Measurements from ENCODE around the gene DENND2A.
"Not testable (repeated sequence)": the region's sequence is repeated elsewhere in the genome, so short reads cannot be mapped to it uniquely, and the experiment has no call there.

The DENND2A gene

GRCh38 chr7:140649556-140650205 lies 9.1 kb upstream of the DENND2A start:
- FAIRE-seq, result no peak
- no peak for DNase-seq (ENCODE audit: extremely low spot score, insufficient read length, low read depth)

GRCh38 chr7:140646931-140647647 lies 6.5 kb upstream of the DENND2A start:
- FAIRE-seq (peak; percentile 69), DNase-seq (ENCODE audit: extremely low spot score, insufficient read length, low read depth) (peak; percentile 35)

- FAIRE-seq (no peak), DNase-seq (ENCODE audit: extremely low spot score, insufficient read length, low read depth) (no peak)
Observed at GRCh38 chr7:140645166-140645900, 4.7 kb upstream of the DENND2A start.

- FAIRE-seq; DNase-seq (ENCODE audit: extremely low spot score, insufficient read length, low read depth): not testable (repeated sequence)
Observed at GRCh38 chr7:140644761-140645160, 4.1 kb upstream of the DENND2A start.

- FAIRE-seq (no peak), DNase-seq (ENCODE audit: extremely low spot score, insufficient read length, low read depth) (no peak)
Observed at GRCh38 chr7:140643416-140643815, 2.8 kb upstream of the DENND2A start.

GRCh38 chr7:140641524-140642195 lies 1.0 kb upstream of the DENND2A start:
- no peak for FAIRE-seq
- no peak for DNase-seq (ENCODE audit: extremely low spot score, insufficient read length, low read depth)

- FAIRE-seq (no peak), DNase-seq (ENCODE audit: extremely low spot score, insufficient read length, low read depth) (no peak)
Observed at GRCh38 chr7:140640060-140640637, 464 bp downstream of the DENND2A start.

- no peak for DNase-seq (ENCODE audit: extremely low spot score, insufficient read length, low read depth)
- FAIRE-seq, result no peak
Observed at GRCh38 chr7:140639366-140640053, 1.1 kb downstream of the DENND2A start.

GRCh38 chr7:140638173-140638791 lies 2.3 kb downstream of the DENND2A start:
- no peak for DNase-seq (ENCODE audit: extremely low spot score, insufficient read length, low read depth)
- FAIRE-seq, result no peak

GRCh38 chr7:140637400-140637799 lies 3.2 kb downstream of the DENND2A start:
- FAIRE-seq, result no peak
- DNase-seq (ENCODE audit: extremely low spot score, insufficient read length, low read depth), result no peak

- no peak for FAIRE-seq
- DNase-seq (ENCODE audit: extremely low spot score, insufficient read length, low read depth), result no peak
Observed at GRCh38 chr7:140635816-140636215, 4.8 kb downstream of the DENND2A start.

- DNase-seq (ENCODE audit: extremely low spot score, insufficient read length, low read depth), result no peak
- FAIRE-seq, result no peak
Observed at GRCh38 chr7:140635345-140635744, 5.3 kb downstream of the DENND2A start.

GRCh38 chr7:140631602-140632001 lies 9.0 kb downstream of the DENND2A start:
- no peak for FAIRE-seq

GRCh38 chr7:140631021-140631420 lies 9.6 kb downstream of the DENND2A start:
- DNase-seq (ENCODE audit: extremely low spot score, insufficient read length, low read depth) (no peak), FAIRE-seq (no peak)

More at GRCh38 chr7:140631602-140632001, 9.0 kb downstream of the DENND2A start:
- no peak for DNase-seq (ENCODE audit: extremely low spot score, insufficient read length, low read depth)

GRCh38 chr7:140625908-140626868 lies 14.4 kb downstream of the DENND2A start:
- no peak for DNase-seq (ENCODE audit: extremely low spot score, insufficient read length, low read depth)
- no peak for FAIRE-seq

- DNase-seq (ENCODE audit: extremely low spot score, insufficient read length, low read depth); FAIRE-seq: not testable (repeated sequence)
Observed at GRCh38 chr7:140625192-140625558, 15.4 kb downstream of the DENND2A start.

- FAIRE-seq, result no peak
- DNase-seq (ENCODE audit: extremely low spot score, insufficient read length, low read depth), result no peak
Observed at GRCh38 chr7:140624392-140625191, 16.0 kb downstream of the DENND2A start.

Measured in GM18507 (cell line).